GM12878 (cell line): ENCODE data around the gene CLCN2. TPM values are rescaled to one million over a fixed set of nuclear protein-coding genes. Genes with fewer than 3 reads are reported as not detected.

Experiments
- ATAC-seq: fragments of 200-7000 bp; cut with Tn5 transposase; 3 replicates; pipeline ENCODE4 v1.9.1; 2020; ENCODE audit warnings: mild to moderate bottlenecking, moderate library complexity
- BruUV-seq: library from RNA; stranded (reverse); fragments of 400-500 nt; replicated peaks from 2 replicates; lab custom pipeline; 2021; lab: Mats Ljungman, UMichigan
- CTCF ChIA-PET: fragments of 300-600 bp; sonication (Branson Sonifier 250); formaldehyde crosslinking; extraction: SDS; loops from one replicate; lab custom pipeline; 2021; ENCODE audit warnings: inconsistent platforms; lab: Yijun Ruan, JAX
- POLR2A ChIA-PET: fragments of 350-600 bp; formaldehyde crosslinking; extraction: SDS; loops from one replicate; lab custom pipeline; 2021; ENCODE audit warnings: inconsistent platforms; lab: Charles Lee
- RAD21 ChIA-PET: fragments of 300-600 bp; sonication (Branson Sonifier 250); formaldehyde crosslinking; loops from one replicate; lab custom pipeline; 2023; ENCODE audit warnings: antibody characterized with exemption; ENCODE audit not compliant: unreplicated experiment; lab: Charles Lee
- SMC1A ChIA-PET: fragments of 300-600 bp; sonication (Branson Sonifier 250); formaldehyde crosslinking; loops from one replicate; lab custom pipeline; 2023; ENCODE audit not compliant: unreplicated experiment, uncharacterized antibody; lab: Charles Lee
- DNase-seq: peaks from one replicate; pipeline ENCODE4 v3.0.0-alpha.2; 2011; ENCODE audit warnings: low read depth, low spot score
- FAIRE-seq: peaks from 3 replicates; lab custom pipeline; 2011; peaks lifted over from hg19 to GRCh38; lab: Jason Lieb, UNC
- H2AFZ ChIP-seq: 2 replicates; pipeline ENCODE4 v1.6.0; 2011; ENCODE audit warnings: low read depth, low read length, control low read depth; ENCODE audit not compliant: control insufficient read depth
- H3K27ac ChIP-seq: 2 replicates; pipeline ENCODE4 v1.5.1; 2011; ENCODE audit warnings: control low read depth; ENCODE audit not compliant: control insufficient read depth, insufficient read depth
- H3K27me3 ChIP-seq, 2 experiments: replicated peaks in 1 of 2; 2 replicates each; pipeline versions ENCODE4 v1.6.0 to v1.6.1; 2011; ENCODE audit warnings: low read length in 1 of 2; ENCODE audit not compliant: control insufficient read depth in 2 of 2, insufficient read depth in 2 of 2
- H3K36me3 ChIP-seq, 2 experiments: 2 replicates each; pipeline ENCODE4 v1.5.1; 2011; ENCODE audit warnings: low read length in 1 of 2; ENCODE audit not compliant: control insufficient read depth in 2 of 2, insufficient read depth in 2 of 2
- H3K4me1 ChIP-seq: 2 replicates; pipeline ENCODE4 v1.6.1; 2011; ENCODE audit warnings: mild to moderate bottlenecking, low read length, moderate library complexity, mixed read lengths; ENCODE audit not compliant: control insufficient read depth, insufficient read depth
- H3K4me2 ChIP-seq: 2 replicates; pipeline ENCODE4 v1.6.0; 2011; ENCODE audit warnings: control low read depth; ENCODE audit not compliant: control insufficient read depth, insufficient read depth
- H3K4me3 ChIP-seq: fragments of 200-600 bp; sonication (generic); 2 replicates; pipeline ENCODE4 v1.5.1; 2016
- H3K79me2 ChIP-seq: 2 replicates; pipeline ENCODE4 v1.6.0; 2011; ENCODE audit warnings: low read length; ENCODE audit not compliant: control insufficient read depth, insufficient read depth
- H3K9ac ChIP-seq: 2 replicates; pipeline ENCODE4 v1.8.0; 2011; ENCODE audit warnings: low read length, control low read depth, mixed read lengths; ENCODE audit not compliant: control insufficient read depth, insufficient read depth
- H3K9me3 ChIP-seq: replicated peaks from 3 replicates; pipeline ENCODE4 v1.5.1; 2011; ENCODE audit warnings: mild to moderate bottlenecking, low read length; ENCODE audit not compliant: control insufficient read depth, insufficient read depth
- H4K20me1 ChIP-seq: 2 replicates; pipeline ENCODE4 v1.6.0; 2011; ENCODE audit not compliant: control insufficient read depth, insufficient read depth
- CEBPB ChIP-seq, 2 experiments: fragments of 150-350 bp in 1 of 2; IDR thresholded peaks; 2 replicates each; pipeline ENCODE4 v1.6.1; 2012 to 2014; ENCODE audit warnings: low read depth in 2 of 2, low read length in 2 of 2, borderline replicate concordance in 1 of 2, inconsistent platforms in 1 of 2
- IRF4 ChIP-seq: IDR thresholded peaks from 2 replicates; pipeline ENCODE4 v1.6.1; 2011; ENCODE audit warnings: low read depth, low read length
- KAT2A ChIP-seq: conservative IDR thresholded peaks from 2 replicates; pipeline ENCODE4 v1.6.1; 2011; ENCODE audit warnings: low read depth, low read length; ENCODE audit not compliant: control insufficient read depth
- PAX8 ChIP-seq: fragments of 450-650 bp; IDR thresholded peaks from 2 replicates; pipeline ENCODE4 v1.6.1; 2017; ENCODE audit warnings: mild to moderate bottlenecking, moderate library complexity
- POLR2A ChIP-seq: IDR thresholded peaks from 2 replicates; pipeline ENCODE4 v1.6.1; 2011; ENCODE audit warnings: low read depth, mild to moderate bottlenecking, low read length
- RB1 ChIP-seq: fragments of 450-650 bp; formaldehyde crosslinking; IDR thresholded peaks from 2 replicates; pipeline ENCODE4 v1.6.1; 2017; ENCODE audit warnings: mild to moderate bottlenecking, borderline replicate concordance
- RCOR1 ChIP-seq: conservative IDR thresholded peaks from 2 replicates; pipeline ENCODE4 v1.6.1; 2012; ENCODE audit warnings: low read depth, low read length, improper control_type of control experiment
- SP1 ChIP-seq: IDR thresholded peaks from one replicate; pipeline ENCODE4 v1.6.1; 2011; ENCODE audit warnings: low read depth, low read length
- SUZ12 ChIP-seq: fragments of 200-600 bp; sonication (generic); IDR thresholded peaks from one replicate; pipeline ENCODE4 v1.6.1; 2018; ENCODE audit warnings: antibody characterized with exemption, mild to moderate bottlenecking; ENCODE audit not compliant: unreplicated experiment
- YBX1 ChIP-seq: fragments of 450-650 bp; IDR thresholded peaks from 2 replicates; pipeline ENCODE4 v1.6.1; 2016; ENCODE audit warnings: antibody characterized with exemption
- WGBS: methylation state at CpG from one replicate; pipeline ENCODE4 v1.1.6; 2016; ENCODE audit warnings: low lambda C conversion rate; ENCODE audit not compliant: insufficient replicate concordance, insufficient coverage; ENCODE audit errors: missing lambda C conversion rate; 5-methylcytosine and 5-hydroxymethylcytosine counted together
- in situ Hi-C: fragments of 300-500 bp; cut with MboI; formaldehyde crosslinking; loops from 9 replicates; pipeline ENCODE4 v1.14.3; 2018; ENCODE audit warnings: mixed read lengths
- intact Hi-C: fragments of 100-400 bp; cut with micrococcal nuclease; formaldehyde crosslinking; loops from one replicate; pipeline ENCODE4 v1.14.2; 2022; ENCODE audit not compliant: unreplicated experiment
- polyA plus RNA-seq, 11 experiments: library from polyadenylated mRNA; depleted of rRNA in 4 of 11; unstranded in 6 of 11; stranded (reverse) in 5 of 11; fragments of >200 nt; fragmentation: Nextera tagmentation in 4 of 11; fragmentation: Illumina TruSeq in 1 of 11; extraction: Ambion mirVana in 4 of 11; extraction: Trizol in 1 of 11; gene quantifications; 1 replicate in 1 of 11; 2 replicates in 10 of 11; pipeline versions ENCODE4 v1.2.1 to v1.2.3, GENCODE V29; 2011 to 2016; ENCODE audit warnings: inconsistent platforms in 2 of 11, missing spikeins in 2 of 11, low read depth in 1 of 11
- total RNA-seq, 4 experiments: library from RNA; depleted of rRNA in 3 of 4; stranded (reverse); fragments of >200 nt in 3 of 4; fragmentation: Illumina TruSeq in 1 of 4; extraction: Trizol in 1 of 4; gene quantifications; 2 replicates each; pipeline versions ENCODE4 v1.2.1 to v1.2.3, GENCODE V29; 2013 to 2021
- TF ChIP-seq, protein P1 (sequence below): fragments of 450-650 bp; IDR thresholded peaks from 2 replicates; pipeline ENCODE4 v1.6.1; 2016; ENCODE audit warnings: mild to moderate bottlenecking
- TF ChIP-seq, protein P2 (sequence below): fragments of 450-650 bp; IDR thresholded peaks from 2 replicates; pipeline ENCODE4 v1.6.1; 2018; ENCODE audit warnings: mild to moderate bottlenecking, low read depth, moderate library complexity; ENCODE audit not compliant: partially characterized antibody
- TF ChIP-seq, protein P3 (sequence below): IDR thresholded peaks from 2 replicates; pipeline ENCODE4 v1.6.1; 2012; ENCODE audit warnings: improper control_type of control experiment, low read depth, low read length; ENCODE audit not compliant: insufficient replicate concordance
- TF ChIP-seq, protein P4 (sequence below): fragments of 450-650 bp; IDR thresholded peaks from 2 replicates; pipeline ENCODE4 v1.6.1; 2017; ENCODE audit warnings: mild to moderate bottlenecking, low read depth, inconsistent platforms; ENCODE audit not compliant: poor library complexity, severe bottlenecking

CLCN2 gene
- total and polyA plus RNA-seq, 10 of the 15 experiments (the other 5 are each of a cell fraction or from before 2014, with no cell fraction given) = 0.13 to 2.6 (median 0.85) TPM; not detected in 1

DNA sequence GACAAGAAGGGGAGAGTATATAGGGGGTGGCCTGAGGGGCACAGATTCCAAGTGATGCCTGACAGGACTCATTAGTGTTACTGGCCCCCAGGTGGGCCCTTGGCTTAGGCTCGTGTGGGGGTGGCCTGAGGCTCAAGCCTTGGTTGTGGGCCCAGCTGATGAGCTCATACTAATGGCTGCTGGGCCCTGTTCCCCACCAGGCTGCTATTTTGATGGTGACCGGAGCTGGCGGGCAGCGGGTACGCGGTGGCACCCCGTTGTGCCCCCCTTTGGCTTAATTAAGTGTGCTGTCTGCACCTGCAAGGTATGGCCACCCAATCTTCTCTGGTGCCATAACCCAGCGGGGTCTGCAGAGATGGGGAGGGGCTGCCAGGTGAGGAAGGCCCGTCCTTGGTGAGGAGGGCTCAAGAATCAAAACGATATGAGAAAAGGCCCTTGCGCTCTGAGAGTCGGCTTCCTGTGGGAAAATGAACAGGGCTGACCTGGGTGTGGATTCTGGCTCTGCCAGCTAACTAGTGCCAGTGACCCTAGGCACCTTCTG lies 25.8 kb upstream of the CLCN2 start:
- Histone ChIP-seq H3K79me2 (no peaks in the 10 kb centered on the region), H3K4me1 (no peaks in the 10 kb centered on the region), H3K27ac (no peak overlapping the region), H3K9me3 (no peaks in the 10 kb centered on the region), H3K9ac (no peak overlapping the region), H3K4me2 (no peak overlapping the region), H2AFZ (no peak overlapping the region), H3K27me3 (peaks cover 3 to 6% of the 10 kb centered on the region in 2 experiments), H3K4me3 (no peak overlapping the region), H4K20me1 (no peaks in the 10 kb centered on the region), H3K36me3 (no peaks in the 10 kb centered on the region)
- RAD21 ChIA-PET = no interaction called here
- intact Hi-C loops (no loop called here), in situ Hi-C loops (no loop called here)
- SMC1A ChIA-PET = no interaction called here
- FAIRE-seq (no peak), ATAC-seq (no peak), DNase-seq (no peak)
- BruUV-seq = no TSS peak
- 61% methylated on average over 12 of the region's 12 CpGs for WGBS
- CTCF ChIA-PET = no interaction called here
- POLR2A ChIA-PET = no interaction called here
- TF ChIP-seq, protein P1, sequence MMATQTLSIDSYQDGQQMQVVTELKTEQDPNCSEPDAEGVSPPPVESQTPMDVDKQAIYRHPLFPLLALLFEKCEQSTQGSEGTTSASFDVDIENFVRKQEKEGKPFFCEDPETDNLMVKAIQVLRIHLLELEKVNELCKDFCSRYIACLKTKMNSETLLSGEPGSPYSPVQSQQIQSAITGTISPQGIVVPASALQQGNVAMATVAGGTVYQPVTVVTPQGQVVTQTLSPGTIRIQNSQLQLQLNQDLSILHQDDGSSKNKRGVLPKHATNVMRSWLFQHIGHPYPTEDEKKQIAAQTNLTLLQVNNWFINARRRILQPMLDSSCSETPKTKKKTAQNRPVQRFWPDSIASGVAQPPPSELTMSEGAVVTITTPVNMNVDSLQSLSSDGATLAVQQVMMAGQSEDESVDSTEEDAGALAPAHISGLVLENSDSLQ = no peak
- TF ChIP-seq, protein P2, sequence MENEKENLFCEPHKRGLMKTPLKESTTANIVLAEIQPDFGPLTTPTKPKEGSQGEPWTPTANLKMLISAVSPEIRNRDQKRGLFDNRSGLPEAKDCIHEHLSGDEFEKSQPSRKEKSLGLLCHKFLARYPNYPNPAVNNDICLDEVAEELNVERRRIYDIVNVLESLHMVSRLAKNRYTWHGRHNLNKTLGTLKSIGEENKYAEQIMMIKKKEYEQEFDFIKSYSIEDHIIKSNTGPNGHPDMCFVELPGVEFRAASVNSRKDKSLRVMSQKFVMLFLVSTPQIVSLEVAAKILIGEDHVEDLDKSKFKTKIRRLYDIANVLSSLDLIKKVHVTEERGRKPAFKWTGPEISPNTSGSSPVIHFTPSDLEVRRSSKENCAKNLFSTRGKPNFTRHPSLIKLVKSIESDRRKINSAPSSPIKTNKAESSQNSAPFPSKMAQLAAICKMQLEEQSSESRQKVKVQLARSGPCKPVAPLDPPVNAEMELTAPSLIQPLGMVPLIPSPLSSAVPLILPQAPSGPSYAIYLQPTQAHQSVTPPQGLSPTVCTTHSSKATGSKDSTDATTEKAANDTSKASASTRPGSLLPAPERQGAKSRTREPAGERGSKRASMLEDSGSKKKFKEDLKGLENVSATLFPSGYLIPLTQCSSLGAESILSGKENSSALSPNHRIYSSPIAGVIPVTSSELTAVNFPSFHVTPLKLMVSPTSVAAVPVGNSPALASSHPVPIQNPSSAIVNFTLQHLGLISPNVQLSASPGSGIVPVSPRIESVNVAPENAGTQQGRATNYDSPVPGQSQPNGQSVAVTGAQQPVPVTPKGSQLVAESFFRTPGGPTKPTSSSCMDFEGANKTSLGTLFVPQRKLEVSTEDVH = no peak
- no peak for TF ChIP-seq RCOR1
- TF ChIP-seq CEBPB (IDR thresholded peaks at IDR 0.05; ENCODE audit: borderline replicate concordance in 1 of 2, low read depth in 2 of 2, low read length in 2 of 2) = no peak
- TF ChIP-seq, protein P3, sequence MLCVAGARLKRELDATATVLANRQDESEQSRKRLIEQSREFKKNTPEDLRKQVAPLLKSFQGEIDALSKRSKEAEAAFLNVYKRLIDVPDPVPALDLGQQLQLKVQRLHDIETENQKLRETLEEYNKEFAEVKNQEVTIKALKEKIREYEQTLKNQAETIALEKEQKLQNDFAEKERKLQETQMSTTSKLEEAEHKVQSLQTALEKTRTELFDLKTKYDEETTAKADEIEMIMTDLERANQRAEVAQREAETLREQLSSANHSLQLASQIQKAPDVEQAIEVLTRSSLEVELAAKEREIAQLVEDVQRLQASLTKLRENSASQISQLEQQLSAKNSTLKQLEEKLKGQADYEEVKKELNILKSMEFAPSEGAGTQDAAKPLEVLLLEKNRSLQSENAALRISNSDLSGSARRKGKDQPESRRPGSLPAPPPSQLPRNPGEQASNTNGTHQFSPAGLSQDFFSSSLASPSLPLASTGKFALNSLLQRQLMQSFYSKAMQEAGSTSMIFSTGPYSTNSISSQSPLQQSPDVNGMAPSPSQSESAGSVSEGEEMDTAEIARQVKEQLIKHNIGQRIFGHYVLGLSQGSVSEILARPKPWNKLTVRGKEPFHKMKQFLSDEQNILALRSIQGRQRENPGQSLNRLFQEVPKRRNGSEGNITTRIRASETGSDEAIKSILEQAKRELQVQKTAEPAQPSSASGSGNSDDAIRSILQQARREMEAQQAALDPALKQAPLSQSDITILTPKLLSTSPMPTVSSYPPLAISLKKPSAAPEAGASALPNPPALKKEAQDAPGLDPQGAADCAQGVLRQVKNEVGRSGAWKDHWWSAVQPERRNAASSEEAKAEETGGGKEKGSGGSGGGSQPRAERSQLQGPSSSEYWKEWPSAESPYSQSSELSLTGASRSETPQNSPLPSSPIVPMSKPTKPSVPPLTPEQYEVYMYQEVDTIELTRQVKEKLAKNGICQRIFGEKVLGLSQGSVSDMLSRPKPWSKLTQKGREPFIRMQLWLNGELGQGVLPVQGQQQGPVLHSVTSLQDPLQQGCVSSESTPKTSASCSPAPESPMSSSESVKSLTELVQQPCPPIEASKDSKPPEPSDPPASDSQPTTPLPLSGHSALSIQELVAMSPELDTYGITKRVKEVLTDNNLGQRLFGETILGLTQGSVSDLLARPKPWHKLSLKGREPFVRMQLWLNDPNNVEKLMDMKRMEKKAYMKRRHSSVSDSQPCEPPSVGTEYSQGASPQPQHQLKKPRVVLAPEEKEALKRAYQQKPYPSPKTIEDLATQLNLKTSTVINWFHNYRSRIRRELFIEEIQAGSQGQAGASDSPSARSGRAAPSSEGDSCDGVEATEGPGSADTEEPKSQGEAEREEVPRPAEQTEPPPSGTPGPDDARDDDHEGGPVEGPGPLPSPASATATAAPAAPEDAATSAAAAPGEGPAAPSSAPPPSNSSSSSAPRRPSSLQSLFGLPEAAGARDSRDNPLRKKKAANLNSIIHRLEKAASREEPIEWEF = no peak
- no peak for TF ChIP-seq SUZ12
- no peak for TF ChIP-seq SP1
- no peak for TF ChIP-seq POLR2A
- no peak for TF ChIP-seq YBX1
- TF ChIP-seq, protein P4, sequence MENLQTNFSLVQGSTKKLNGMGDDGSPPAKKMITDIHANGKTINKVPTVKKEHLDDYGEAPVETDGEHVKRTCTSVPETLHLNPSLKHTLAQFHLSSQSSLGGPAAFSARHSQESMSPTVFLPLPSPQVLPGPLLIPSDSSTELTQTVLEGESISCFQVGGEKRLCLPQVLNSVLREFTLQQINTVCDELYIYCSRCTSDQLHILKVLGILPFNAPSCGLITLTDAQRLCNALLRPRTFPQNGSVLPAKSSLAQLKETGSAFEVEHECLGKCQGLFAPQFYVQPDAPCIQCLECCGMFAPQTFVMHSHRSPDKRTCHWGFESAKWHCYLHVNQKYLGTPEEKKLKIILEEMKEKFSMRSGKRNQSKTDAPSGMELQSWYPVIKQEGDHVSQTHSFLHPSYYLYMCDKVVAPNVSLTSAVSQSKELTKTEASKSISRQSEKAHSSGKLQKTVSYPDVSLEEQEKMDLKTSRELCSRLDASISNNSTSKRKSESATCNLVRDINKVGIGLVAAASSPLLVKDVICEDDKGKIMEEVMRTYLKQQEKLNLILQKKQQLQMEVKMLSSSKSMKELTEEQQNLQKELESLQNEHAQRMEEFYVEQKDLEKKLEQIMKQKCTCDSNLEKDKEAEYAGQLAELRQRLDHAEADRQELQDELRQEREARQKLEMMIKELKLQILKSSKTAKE = no peak
- TF ChIP-seq PAX8 = no peak
- TF ChIP-seq KAT2A = no peak
- TF ChIP-seq IRF4 = no peak
- no peak for TF ChIP-seq RB1
